Measurements from ENCODE around the gene DNAH9.

DNAH9 gene

DNA sequence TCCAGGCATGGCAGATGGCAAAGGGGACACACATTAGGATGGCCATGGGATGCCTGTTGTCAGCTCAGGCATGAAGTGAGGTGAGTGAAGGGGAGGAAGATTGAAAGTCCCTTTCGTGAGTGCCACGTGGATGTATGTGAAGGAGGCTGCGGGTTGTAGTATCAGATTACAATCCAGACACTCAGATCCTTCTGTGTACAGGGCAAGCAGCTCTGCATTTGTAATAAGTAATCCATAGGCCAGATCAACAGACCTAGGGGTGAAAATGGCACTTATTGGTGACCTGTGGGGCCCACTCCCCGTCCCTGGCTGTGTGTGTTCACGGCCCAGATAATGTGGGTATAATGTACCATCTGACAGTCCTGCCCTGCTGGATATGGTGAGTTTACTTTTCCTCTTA lies 159.5 kb downstream of the DNAH9 start:
- Histone ChIP-seq H2AFZ (ENCODE audit: low read depth, low read length) (no peak overlapping the region), H3K9me3 (ENCODE audit: low read length) (no peaks in the 10 kb centered on the region), H3K4me3 (ENCODE audit: low read length) (no peak overlapping the region), H3K27me3 (ENCODE audit: insufficient read depth, low read length) (no peaks in the 10 kb centered on the region), H3K36me3 (ENCODE audit: insufficient read depth, low read length) (no peaks in the 10 kb centered on the region), H3K4me1 (ENCODE audit: insufficient read depth, low read length) (no peaks in the 10 kb centered on the region)

DNA sequence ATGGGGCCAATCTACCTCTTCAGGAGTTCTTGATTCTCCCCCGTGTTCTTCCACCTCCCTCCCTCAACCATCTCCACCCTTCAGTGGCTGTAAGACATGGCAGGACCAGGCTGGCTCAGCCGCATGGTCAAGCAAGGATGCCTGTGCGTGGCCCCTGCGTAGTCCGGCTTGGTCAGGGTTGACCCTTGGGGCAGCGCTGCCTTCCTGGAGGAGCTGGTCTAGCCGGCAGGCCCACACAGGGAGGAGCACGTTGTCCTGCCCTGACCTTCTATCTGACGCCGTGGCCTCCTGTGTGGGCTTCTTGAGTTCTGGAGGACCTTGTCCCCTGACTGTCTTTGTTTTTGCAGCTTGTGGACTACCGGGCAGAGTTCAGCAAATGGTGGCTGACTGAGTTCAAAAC lies 169.8 kb downstream of the DNAH9 start:
- Histone ChIP-seq H3K4me1 (ENCODE audit: insufficient read depth, low read length) (no peaks in the 10 kb centered on the region), H3K9me3 (ENCODE audit: low read length) (no peaks in the 10 kb centered on the region), H3K4me3 (ENCODE audit: low read length) (no peak overlapping the region), H2AFZ (ENCODE audit: low read depth, low read length) (no peak overlapping the region), H3K27me3 (ENCODE audit: insufficient read depth, low read length) (no peaks in the 10 kb centered on the region), H3K36me3 (ENCODE audit: insufficient read depth, low read length) (no peaks in the 10 kb centered on the region)

DNA sequence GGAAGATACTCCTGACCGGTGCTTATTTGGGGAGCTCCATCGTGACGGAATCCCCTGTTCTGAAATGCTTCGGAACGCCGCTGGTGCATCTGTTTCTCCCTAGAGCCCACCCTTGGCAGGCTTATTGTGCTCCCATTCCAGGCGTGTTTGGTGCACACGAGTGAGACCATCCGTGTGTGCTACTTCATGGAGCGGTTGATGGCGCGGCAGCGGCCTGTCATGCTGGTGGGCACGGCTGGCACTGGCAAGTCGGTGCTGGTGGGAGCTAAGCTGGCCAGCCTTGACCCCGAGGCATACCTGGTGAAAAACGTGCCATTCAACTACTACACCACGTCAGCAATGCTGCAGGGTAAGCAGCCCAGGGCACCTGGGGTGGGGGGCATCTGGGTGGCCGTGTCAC lies 170.7 kb downstream of the DNAH9 start:
- H3K27me3 ChIP-seq (ENCODE audit: insufficient read depth, low read length) = no peaks in the 10 kb centered on the region
- H3K9me3 ChIP-seq (ENCODE audit: low read length) = no peaks in the 10 kb centered on the region
- no peaks in the 10 kb centered on the region for H3K4me1 ChIP-seq (ENCODE audit: insufficient read depth, low read length)
- no peak overlapping the region for H3K4me3 ChIP-seq (ENCODE audit: low read length)
- H2AFZ ChIP-seq (ENCODE audit: low read depth, low read length) = no peak overlapping the region
- H3K36me3 ChIP-seq (ENCODE audit: insufficient read depth, low read length) = no peaks in the 10 kb centered on the region

DNA sequence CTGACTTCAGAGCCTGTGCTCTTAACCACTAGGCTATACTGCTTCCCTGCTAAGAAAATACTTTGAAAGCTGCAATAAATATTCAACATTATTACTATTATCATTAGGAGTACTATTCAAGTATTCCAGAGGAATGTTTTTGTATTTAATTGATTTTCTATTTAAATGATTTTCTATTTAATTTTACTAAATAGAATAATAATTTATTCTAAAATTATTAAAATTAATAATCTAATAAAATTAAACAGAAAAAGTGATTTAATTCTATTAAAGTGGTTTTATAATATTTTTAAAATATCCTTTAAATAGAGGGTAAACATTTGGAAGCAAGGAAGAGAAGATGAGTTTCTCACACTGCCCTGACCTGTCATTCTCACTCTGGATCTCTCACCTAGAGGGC lies 173.8 kb downstream of the DNAH9 start:
- H3K36me3 ChIP-seq (ENCODE audit: insufficient read depth, low read length) = no peaks in the 10 kb centered on the region
- no peaks in the 10 kb centered on the region for H3K27me3 ChIP-seq (ENCODE audit: insufficient read depth, low read length)
- H3K4me3 ChIP-seq (ENCODE audit: low read length) = no peak overlapping the region
- H2AFZ ChIP-seq (ENCODE audit: low read depth, low read length) = no peak overlapping the region
- H3K4me1 ChIP-seq (ENCODE audit: insufficient read depth, low read length) = no peaks in the 10 kb centered on the region
- no peaks in the 10 kb centered on the region for H3K9me3 ChIP-seq (ENCODE audit: low read length)

DNA sequence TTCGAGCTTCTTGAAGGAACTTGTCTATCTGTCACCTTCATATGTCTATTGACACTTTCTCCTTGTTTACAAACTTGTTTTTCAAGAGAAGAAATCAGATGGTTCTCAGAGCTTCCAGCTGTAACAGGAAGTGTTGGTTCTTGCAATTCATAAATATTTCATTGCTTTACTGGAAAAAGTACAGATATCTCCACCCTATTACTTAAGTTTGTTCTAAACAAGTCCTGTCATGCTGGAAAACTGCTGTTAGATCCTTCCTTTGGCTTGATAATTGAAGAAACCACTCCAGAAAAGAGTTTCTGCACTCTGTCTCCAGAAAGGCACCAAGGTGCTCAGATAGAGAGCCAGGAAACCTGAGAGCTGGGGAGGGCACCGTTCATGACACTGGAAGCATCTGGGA lies 181.6 kb downstream of the DNAH9 start:
- no peak overlapping the region for H2AFZ ChIP-seq (ENCODE audit: low read depth, low read length)
- H3K27me3 ChIP-seq (ENCODE audit: insufficient read depth, low read length) = no peaks in the 10 kb centered on the region
- H3K4me1 ChIP-seq (ENCODE audit: insufficient read depth, low read length) = no peaks in the 10 kb centered on the region
- no peaks in the 10 kb centered on the region for H3K9me3 ChIP-seq (ENCODE audit: low read length)
- no peaks in the 10 kb centered on the region for H3K36me3 ChIP-seq (ENCODE audit: insufficient read depth, low read length)
- no peak overlapping the region for H3K4me3 ChIP-seq (ENCODE audit: low read length)

DNA sequence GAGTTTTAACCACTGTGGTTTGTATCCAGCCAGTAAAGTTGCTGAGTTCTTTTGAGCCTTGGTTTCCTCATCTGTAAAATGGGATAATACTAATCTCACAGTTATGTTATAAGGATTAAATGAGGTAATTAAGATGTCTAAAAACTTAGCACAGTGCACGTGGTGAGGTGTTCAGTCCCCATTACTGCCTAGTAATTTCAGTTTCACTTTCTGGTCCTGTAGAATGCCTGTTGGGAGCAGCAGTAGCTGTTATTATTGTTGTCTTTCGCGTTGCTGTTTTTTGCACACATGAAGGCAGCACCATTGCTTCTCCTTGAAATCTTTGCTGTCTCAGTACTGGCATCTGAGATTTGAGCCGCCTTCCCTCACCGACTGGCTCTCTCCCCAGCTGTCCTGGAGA lies 182.4 kb downstream of the DNAH9 start:
- no peaks in the 10 kb centered on the region for H3K36me3 ChIP-seq (ENCODE audit: insufficient read depth, low read length)

DNA sequence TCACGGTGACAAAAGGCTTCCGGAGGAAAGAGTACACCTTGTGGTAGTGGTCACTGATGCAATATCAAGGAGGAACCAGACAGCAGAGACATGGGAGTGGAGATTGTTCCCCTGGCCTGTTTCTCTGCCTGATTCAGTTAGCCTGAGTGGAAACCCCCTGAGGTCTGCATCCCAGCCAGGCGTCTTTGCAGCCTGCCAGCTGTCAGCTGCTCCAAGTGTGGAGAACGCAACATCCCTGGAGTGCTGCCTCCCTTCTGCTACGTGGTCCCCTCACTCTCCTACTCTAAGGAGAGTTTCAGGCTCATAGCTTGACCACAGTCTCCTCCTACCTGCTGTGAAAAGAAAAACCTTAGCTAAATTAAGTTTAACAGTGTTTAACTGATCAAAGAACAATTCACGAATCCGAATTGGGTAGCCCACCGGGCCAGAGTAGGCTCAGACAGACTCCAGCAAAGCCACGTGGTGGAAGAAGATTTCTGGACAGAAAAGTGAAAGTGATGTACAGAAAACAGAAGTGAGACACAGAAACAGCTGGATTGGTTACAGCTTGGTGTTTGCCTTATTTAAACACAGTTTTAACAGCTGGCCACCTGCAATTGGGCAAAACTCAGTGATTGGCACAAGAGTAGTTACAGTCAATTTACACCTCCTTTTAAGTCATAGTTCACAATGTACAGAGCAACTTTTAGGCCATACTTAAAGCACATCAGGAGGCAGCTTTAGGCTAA lies 188.6 kb downstream of the DNAH9 start:
- no peak overlapping the region for H3K4me3 ChIP-seq (ENCODE audit: low read length)
- no peaks in the 10 kb centered on the region for H3K9me3 ChIP-seq (ENCODE audit: low read length)
- H2AFZ ChIP-seq (ENCODE audit: low read depth, low read length) = no peak overlapping the region
- H3K4me1 ChIP-seq (ENCODE audit: insufficient read depth, low read length) = no peaks in the 10 kb centered on the region
- no peaks in the 10 kb centered on the region for H3K36me3 ChIP-seq (ENCODE audit: insufficient read depth, low read length)
- no peaks in the 10 kb centered on the region for H3K27me3 ChIP-seq (ENCODE audit: insufficient read depth, low read length)

More for the DNA sequence above, 182.4 kb downstream of the DNAH9 start:
- Histone ChIP-seq H2AFZ (ENCODE audit: low read depth, low read length) (no peak overlapping the region), H3K4me1 (ENCODE audit: insufficient read depth, low read length) (no peaks in the 10 kb centered on the region), H3K9me3 (ENCODE audit: low read length) (no peaks in the 10 kb centered on the region), H3K27me3 (ENCODE audit: insufficient read depth, low read length) (no peaks in the 10 kb centered on the region), H3K4me3 (ENCODE audit: low read length) (no peak overlapping the region)

DNA sequence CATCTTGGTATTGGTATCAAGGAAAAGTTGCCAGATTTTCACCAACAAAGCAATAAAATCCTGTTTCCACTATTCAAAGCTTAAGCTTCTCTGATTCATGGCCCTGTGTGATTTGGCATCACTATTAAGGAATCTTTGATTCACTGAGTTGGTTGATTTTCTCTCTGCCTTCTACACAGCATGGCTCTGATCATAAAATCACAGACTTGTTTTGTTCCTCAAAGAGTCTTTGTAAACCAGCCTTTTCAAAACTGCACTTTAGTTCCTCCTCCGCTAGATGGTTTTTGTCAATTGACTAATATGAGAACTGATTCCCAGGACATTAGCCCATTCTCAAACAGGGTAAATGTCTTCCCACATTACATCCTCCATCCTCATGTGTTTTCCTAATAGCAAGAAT lies 197.6 kb downstream of the DNAH9 start:
- no peaks in the 10 kb centered on the region for H3K36me3 ChIP-seq (ENCODE audit: insufficient read depth, low read length)
- no peaks in the 10 kb centered on the region for H3K4me1 ChIP-seq (ENCODE audit: insufficient read depth, low read length)
- H3K9me3 ChIP-seq (ENCODE audit: low read length) = no peaks in the 10 kb centered on the region
- no peaks in the 10 kb centered on the region for H3K27me3 ChIP-seq (ENCODE audit: insufficient read depth, low read length)
- H3K4me3 ChIP-seq (ENCODE audit: low read length) = no peak overlapping the region
- no peak overlapping the region for H2AFZ ChIP-seq (ENCODE audit: low read depth, low read length)

DNA sequence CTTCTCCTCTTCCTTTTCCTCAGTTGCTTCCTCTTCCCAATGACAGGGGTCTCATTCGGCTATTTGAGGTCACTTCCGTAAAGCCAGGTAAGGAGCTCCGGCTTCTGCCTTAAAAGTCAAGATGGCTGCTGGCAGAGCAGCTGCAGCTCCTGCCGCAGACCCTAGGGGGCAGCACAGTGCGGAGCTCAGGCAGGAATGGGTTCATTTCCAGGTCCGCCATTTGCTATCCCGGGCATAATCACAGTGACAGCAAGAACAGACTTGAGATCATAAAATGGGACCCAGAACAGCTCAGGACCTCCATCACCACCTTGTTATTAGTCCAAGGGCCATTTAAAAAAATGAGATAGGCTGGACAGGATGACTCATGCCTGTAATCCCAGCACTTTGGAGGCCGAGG lies 199.5 kb downstream of the DNAH9 start:
- no peaks in the 10 kb centered on the region for H3K4me1 ChIP-seq (ENCODE audit: insufficient read depth, low read length)
- no peaks in the 10 kb centered on the region for H3K27me3 ChIP-seq (ENCODE audit: insufficient read depth, low read length)
- no peak overlapping the region for H3K4me3 ChIP-seq (ENCODE audit: low read length)
- H3K9me3 ChIP-seq (ENCODE audit: low read length) = no peaks in the 10 kb centered on the region
- H2AFZ ChIP-seq (ENCODE audit: low read depth, low read length) = no peak overlapping the region
- no peaks in the 10 kb centered on the region for H3K36me3 ChIP-seq (ENCODE audit: insufficient read depth, low read length)

DNA sequence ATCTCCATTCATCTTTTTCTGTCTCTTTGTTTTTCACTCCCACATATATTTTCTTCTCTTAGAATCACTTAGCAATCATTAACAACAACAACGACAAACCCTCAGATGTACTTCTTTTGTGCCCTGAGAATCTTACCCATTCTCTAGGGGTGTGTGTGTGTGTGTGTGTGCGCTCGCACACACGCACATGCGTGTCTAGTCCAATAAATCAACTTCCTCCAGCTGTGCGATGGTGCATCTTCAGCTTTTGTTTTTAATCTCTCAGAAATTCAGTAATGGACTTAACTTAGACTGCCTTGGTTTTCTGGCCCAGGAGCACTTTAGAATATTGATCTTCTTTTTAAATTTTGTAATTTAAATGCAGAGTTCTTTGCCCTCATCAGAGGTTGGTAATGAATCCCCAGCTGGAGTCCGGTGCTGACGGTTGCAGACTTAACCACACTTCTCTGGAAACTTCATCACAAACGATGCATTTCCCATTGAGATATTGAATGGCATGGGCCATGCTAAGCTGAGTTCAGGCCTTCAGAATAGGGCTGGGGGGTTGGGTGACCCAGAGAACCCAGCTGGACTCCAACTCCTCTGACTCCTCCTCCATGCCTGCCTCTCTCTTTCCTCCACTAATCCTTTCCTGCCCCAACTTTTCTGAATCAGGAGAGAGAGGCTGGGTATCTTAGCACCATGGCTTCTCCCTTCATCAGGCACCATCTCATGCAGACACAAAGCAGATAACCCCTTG lies 205.1 kb downstream of the DNAH9 start:
- Histone ChIP-seq H3K9me3 (ENCODE audit: low read length) (no peaks in the 10 kb centered on the region), H3K36me3 (ENCODE audit: insufficient read depth, low read length) (no peaks in the 10 kb centered on the region), H2AFZ (ENCODE audit: low read depth, low read length) (no peak overlapping the region), H3K27me3 (ENCODE audit: insufficient read depth, low read length) (no peaks in the 10 kb centered on the region), H3K4me1 (ENCODE audit: insufficient read depth, low read length) (peaks cover 2% of the 10 kb centered on the region), H3K4me3 (ENCODE audit: low read length) (no peak overlapping the region)

DNA sequence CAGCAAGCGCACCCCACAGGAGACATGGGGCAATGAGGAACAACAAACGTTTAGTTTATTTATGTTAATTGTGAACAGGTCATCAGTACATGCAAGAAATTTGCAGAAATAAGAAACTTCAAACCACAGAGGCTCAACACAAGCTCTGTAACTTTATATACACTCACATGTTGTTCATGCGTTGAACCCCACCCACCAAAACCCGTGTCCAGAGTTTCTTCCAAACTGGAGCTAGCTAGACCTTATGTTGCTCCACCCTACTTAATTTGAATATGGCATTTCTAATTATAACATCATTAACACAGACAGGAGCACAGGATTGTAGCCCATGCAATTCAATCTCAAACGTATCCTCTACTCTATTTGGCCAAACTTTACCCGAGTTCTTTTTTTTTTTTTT lies 206.9 kb downstream of the DNAH9 start:
- H3K9me3 ChIP-seq (ENCODE audit: low read length) = no peaks in the 10 kb centered on the region
- no peaks in the 10 kb centered on the region for H3K27me3 ChIP-seq (ENCODE audit: insufficient read depth, low read length)
- H3K36me3 ChIP-seq (ENCODE audit: insufficient read depth, low read length) = no peaks in the 10 kb centered on the region
- peaks cover 2% of the 10 kb centered on the region for H3K4me1 ChIP-seq (ENCODE audit: insufficient read depth, low read length)
- no peak overlapping the region for H3K4me3 ChIP-seq (ENCODE audit: low read length)
- no peak overlapping the region for H2AFZ ChIP-seq (ENCODE audit: low read depth, low read length)

DNA sequence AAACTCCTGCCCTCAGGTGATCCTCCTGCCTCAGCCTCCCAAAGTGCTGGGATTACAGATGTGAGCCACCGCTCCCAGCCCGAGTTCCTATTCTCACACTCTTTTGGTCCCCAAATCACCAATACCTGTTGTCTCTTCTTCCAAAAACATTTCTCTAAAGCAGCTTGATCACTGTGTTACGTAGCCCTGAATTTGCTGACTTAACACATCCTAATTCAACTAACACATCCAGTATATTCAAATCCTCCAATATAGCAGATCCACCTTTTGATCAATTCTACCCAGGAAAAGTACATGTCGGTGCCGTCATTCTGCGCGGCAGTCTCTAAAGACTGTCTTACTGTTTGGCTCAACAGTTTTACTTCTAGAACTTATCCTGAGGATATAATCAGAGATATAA lies 207.7 kb downstream of the DNAH9 start:
- Histone ChIP-seq H3K4me1 (ENCODE audit: insufficient read depth, low read length) (peaks cover 2% of the 10 kb centered on the region), H3K36me3 (ENCODE audit: insufficient read depth, low read length) (no peaks in the 10 kb centered on the region), H3K27me3 (ENCODE audit: insufficient read depth, low read length) (no peaks in the 10 kb centered on the region), H3K4me3 (ENCODE audit: low read length) (no peak overlapping the region), H2AFZ (ENCODE audit: low read depth, low read length) (no peak overlapping the region), H3K9me3 (ENCODE audit: low read length) (no peaks in the 10 kb centered on the region)

DNA sequence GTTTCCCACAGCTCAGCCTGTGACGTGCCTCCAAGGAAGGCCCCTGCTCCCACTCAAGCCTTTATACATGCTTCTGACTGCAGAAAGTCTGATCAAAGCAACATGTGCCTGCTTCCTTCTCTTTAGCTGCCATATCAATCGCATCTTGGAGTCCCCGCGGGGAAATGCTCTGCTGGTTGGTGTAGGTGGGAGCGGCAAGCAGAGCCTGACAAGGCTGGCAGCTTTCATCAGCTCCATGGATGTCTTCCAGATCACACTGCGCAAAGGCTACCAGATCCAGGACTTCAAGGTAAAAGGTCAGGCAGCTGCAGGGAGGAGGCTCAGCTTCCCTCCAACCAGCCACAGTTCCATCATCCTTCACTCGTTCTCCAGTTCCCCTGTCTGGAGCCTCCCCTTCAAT lies 209.3 kb downstream of the DNAH9 start:
- Histone ChIP-seq H3K4me3 (ENCODE audit: low read length) (no peak overlapping the region), H3K4me1 (ENCODE audit: insufficient read depth, low read length) (peaks cover 2% of the 10 kb centered on the region), H3K27me3 (ENCODE audit: insufficient read depth, low read length) (no peaks in the 10 kb centered on the region), H3K9me3 (ENCODE audit: low read length) (no peaks in the 10 kb centered on the region), H3K36me3 (ENCODE audit: insufficient read depth, low read length) (no peaks in the 10 kb centered on the region), H2AFZ (ENCODE audit: low read depth, low read length) (no peak overlapping the region)

DNA sequence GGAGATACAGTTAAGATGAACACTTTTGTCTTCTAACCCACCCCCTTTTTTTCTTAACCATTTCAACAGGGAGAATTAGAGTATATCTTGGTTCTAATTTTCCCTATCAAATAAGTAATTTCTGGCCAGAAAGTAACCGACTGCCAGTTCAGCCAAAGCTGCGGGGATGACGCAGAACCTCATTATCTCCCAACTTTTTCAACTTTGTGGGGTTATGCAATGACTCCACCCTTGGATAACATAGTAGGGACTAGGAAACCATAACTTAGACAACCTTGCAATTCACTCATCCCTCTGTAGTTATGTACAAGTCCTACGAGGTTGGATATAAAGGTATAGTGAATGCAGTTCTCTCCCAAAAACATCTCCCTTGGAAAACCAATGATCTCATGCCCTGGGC lies 215.0 kb downstream of the DNAH9 start:
- Histone ChIP-seq H3K4me3 (ENCODE audit: low read length) (no peak overlapping the region), H2AFZ (ENCODE audit: low read depth, low read length) (no peak overlapping the region), H3K4me1 (ENCODE audit: insufficient read depth, low read length) (no peaks in the 10 kb centered on the region), H3K36me3 (ENCODE audit: insufficient read depth, low read length) (no peaks in the 10 kb centered on the region), H3K9me3 (ENCODE audit: low read length) (no peaks in the 10 kb centered on the region), H3K27me3 (ENCODE audit: insufficient read depth, low read length) (no peaks in the 10 kb centered on the region)
